H1 (cell line): Measurements from ENCODE around the gene CELF2. TPM values are rescaled to one million over a fixed set of nuclear protein-coding genes. Genes with fewer than 3 reads are reported as not detected.

Experiments
- CTCF ChIA-PET: fragments of 300-600 bp; sonication (Branson Sonifier 250); formaldehyde crosslinking; loops from one replicate; lab custom pipeline; 2021; ENCODE audit not compliant: partially characterized antibody; lab: Charles Lee
- POLR2A ChIA-PET: fragments of 300-600 bp; sonication (Branson Sonifier 250); formaldehyde crosslinking; loops from one replicate; lab custom pipeline; 2021; ENCODE audit warnings: inconsistent platforms; ENCODE audit not compliant: partially characterized antibody; lab: Charles Lee
- DNase-seq, 2 experiments: peaks; one replicate each; pipeline versions ENCODE4 v3.0.0 to v3.0.0-alpha.2; 2010 to 2022; ENCODE audit warnings: low spot score in 2 of 2, low read depth in 1 of 2, mixed read lengths in 1 of 2
- FAIRE-seq: peaks from 2 replicates; lab custom pipeline; 2011; peaks lifted over from hg19 to GRCh38; lab: Jason Lieb, UNC
- H2AFZ ChIP-seq: 2 replicates; pipeline ENCODE4 v1.8.1; 2012; ENCODE audit warnings: low read length, inconsistent platforms
- H2AK5ac ChIP-seq: 2 replicates; pipeline ENCODE4 v1.6.1; 2013; ENCODE audit warnings: low read depth, low read length
- H2BK120ac ChIP-seq: replicated peaks from 2 replicates; pipeline ENCODE3; 2013; ENCODE audit warnings: low read depth, low read length, inconsistent platforms
- H2BK12ac ChIP-seq: 2 replicates; pipeline ENCODE4 v1.6.1; 2013; ENCODE audit warnings: low read depth, low read length
- H2BK15ac ChIP-seq: 2 replicates; pipeline ENCODE4 v1.6.1; 2013; ENCODE audit warnings: low read length
- H2BK20ac ChIP-seq: 2 replicates; pipeline ENCODE4 v1.6.1; 2013; ENCODE audit warnings: low read length
- H2BK5ac ChIP-seq: 2 replicates; pipeline ENCODE4 v1.6.1; 2013; ENCODE audit warnings: low read depth, low read length
- H3K14ac ChIP-seq: 2 replicates; pipeline ENCODE4 v1.6.1; 2013; ENCODE audit warnings: inconsistent platforms; ENCODE audit not compliant: insufficient read length
- H3K18ac ChIP-seq: 2 replicates; pipeline ENCODE4 v1.6.1; 2013; ENCODE audit warnings: low read length; ENCODE audit errors: extremely low read depth
- H3K23ac ChIP-seq: 2 replicates; pipeline ENCODE4 v1.6.1; 2013; ENCODE audit warnings: inconsistent platforms; ENCODE audit not compliant: insufficient read length
- H3K23me2 ChIP-seq: 2 replicates; pipeline ENCODE4 v1.6.1; 2013; ENCODE audit warnings: low read depth, low read length
- H3K27ac ChIP-seq: 2 replicates; pipeline ENCODE4 v1.6.1; 2011; ENCODE audit warnings: low read depth, low read length, inconsistent platforms
- H3K27me3 ChIP-seq, 4 experiments: replicated peaks in 1 of 4; 1 replicate in 1 of 4; 2 replicates in 3 of 4; pipeline versions ENCODE4 v1.6.1 to v1.8.1; 2011 to 2013; ENCODE audit warnings: low read length in 3 of 4, mild to moderate bottlenecking in 3 of 4, inconsistent platforms in 2 of 4, mixed read lengths in 2 of 4, moderate library complexity in 1 of 4; ENCODE audit not compliant: control insufficient read depth in 3 of 4, insufficient read depth in 3 of 4; ENCODE audit errors: extremely low read depth in 1 of 4
- H3K36me3 ChIP-seq, 4 experiments: 2 replicates each; pipeline versions ENCODE4 v1.6.1 to v1.8.1; 2011 to 2013; ENCODE audit warnings: mild to moderate bottlenecking in 4 of 4, low read length in 3 of 4, moderate library complexity in 2 of 4, control low read depth in 1 of 4, inconsistent platforms in 1 of 4; ENCODE audit not compliant: insufficient read depth in 4 of 4, control insufficient read depth in 2 of 4
- H3K4ac ChIP-seq: replicated peaks from 2 replicates; pipeline ENCODE3; 2013; ENCODE audit warnings: low read length, low read depth, mixed read lengths, inconsistent platforms; ENCODE audit not compliant: insufficient read length
- H3K4me1 ChIP-seq, 4 experiments: replicated peaks in 1 of 4; 1 replicate in 1 of 4; 2 replicates in 3 of 4; pipeline versions ENCODE4 v1.6.1 to v1.8.1; 2011 to 2013; ENCODE audit warnings: low read length in 3 of 4, inconsistent platforms in 2 of 4, mixed read lengths in 1 of 4; ENCODE audit not compliant: insufficient read depth in 4 of 4, control insufficient read depth in 3 of 4
- H3K4me2 ChIP-seq, 2 experiments: 2 replicates each; pipeline versions ENCODE4 v1.6.1 to v1.8.1; 2011 to 2013; ENCODE audit warnings: low read depth in 2 of 2, low read length in 2 of 2, control low read depth in 1 of 2, inconsistent platforms in 1 of 2, mild to moderate bottlenecking in 1 of 2; ENCODE audit not compliant: insufficient read depth in 1 of 2
- H3K4me3 ChIP-seq, 4 experiments: fragments of 200-600, 300-600 bp in 1 of 4; sonication (generic), shearing (Covaris generic), sonication (Bioruptor Twin) in 1 of 4; 2 replicates each; pipeline versions ENCODE4 v1.5.1 to v1.8.1; 2011 to 2016; ENCODE audit warnings: low read length in 4 of 4, low read depth in 3 of 4, control low read depth in 2 of 4, inconsistent platforms in 2 of 4, mild to moderate bottlenecking in 2 of 4, mixed read lengths in 1 of 4, moderate library complexity in 1 of 4; ENCODE audit not compliant: insufficient read depth in 2 of 4; ENCODE audit errors: extremely low read depth in 1 of 4
- H3K56ac ChIP-seq: replicated peaks from 2 replicates; pipeline ENCODE3; 2013; ENCODE audit warnings: low read depth, mild to moderate bottlenecking, mixed read lengths, low read length, inconsistent platforms; ENCODE audit not compliant: insufficient read length
- H3K79me1 ChIP-seq: 2 replicates; pipeline ENCODE4 v1.6.1; 2013; ENCODE audit warnings: low read depth, low read length, control low read depth
- H3K79me2 ChIP-seq, 2 experiments: 2 replicates each; pipeline versions ENCODE4 v1.6.1 to v1.8.1; 2012 to 2013; ENCODE audit warnings: low read length in 2 of 2, mild to moderate bottlenecking in 2 of 2, inconsistent platforms in 1 of 2; ENCODE audit not compliant: insufficient read depth in 2 of 2, control insufficient read depth in 1 of 2
- H3K9ac ChIP-seq, 4 experiments: replicated peaks in 1 of 4; 1 replicate in 1 of 4; 2 replicates in 3 of 4; pipeline versions ENCODE4 v1.6.1 to v1.8.1; 2011 to 2013; ENCODE audit warnings: low read depth in 3 of 4, low read length in 3 of 4, control low read depth in 2 of 4, mild to moderate bottlenecking in 2 of 4, moderate library complexity in 2 of 4, inconsistent platforms in 1 of 4; ENCODE audit errors: extremely low read depth in 1 of 4
- H3K9me3 ChIP-seq, 2 experiments: 2 replicates each; pipeline versions ENCODE4 v1.6.1 to v1.8.1; 2012 to 2013; ENCODE audit warnings: mild to moderate bottlenecking in 2 of 2, moderate library complexity in 2 of 2, control low read depth in 1 of 2, inconsistent platforms in 1 of 2, low read depth in 1 of 2, low read length in 1 of 2, mixed read lengths in 1 of 2; ENCODE audit not compliant: insufficient read depth in 2 of 2
- H4K20me1 ChIP-seq, 2 experiments: replicated peaks in 1 of 2; 2 replicates each; pipeline versions ENCODE3 to v1.8.1; 2011 to 2013; ENCODE audit warnings: inconsistent platforms in 2 of 2, low read length in 2 of 2, mild to moderate bottlenecking in 1 of 2; ENCODE audit not compliant: insufficient read depth in 2 of 2, control insufficient read depth in 1 of 2
- H4K5ac ChIP-seq: 2 replicates; pipeline ENCODE4 v1.6.1; 2013; ENCODE audit warnings: low read length, low read depth, mixed read lengths, inconsistent platforms; ENCODE audit not compliant: insufficient read length
- H4K8ac ChIP-seq: 2 replicates; pipeline ENCODE4 v1.8.0; 2013; ENCODE audit warnings: mild to moderate bottlenecking, moderate library complexity, low read length, inconsistent platforms; ENCODE audit not compliant: insufficient read depth; ENCODE audit errors: extremely low read depth
- H4K91ac ChIP-seq: replicated peaks from 2 replicates; pipeline ENCODE3; 2013; ENCODE audit warnings: low read length, mixed read lengths, inconsistent platforms; ENCODE audit not compliant: insufficient read length
- CBX8 ChIP-seq: fragments of 300-800, 300-1000 bp; sonication (generic); IDR thresholded peaks from 2 replicates; pipeline ENCODE4 v1.7.1; 2016; ENCODE audit warnings: low read depth, low read length, borderline replicate concordance
- EGR1 ChIP-seq: IDR thresholded peaks from 2 replicates; pipeline ENCODE4 v1.6.1; 2011; ENCODE audit warnings: low read depth, low read length, borderline replicate concordance
- EP300 ChIP-seq, 2 experiments: IDR thresholded peaks; 1 replicate in 1 of 2; 2 replicates in 1 of 2; pipeline ENCODE4 v1.6.1; 2011 to 2012; ENCODE audit warnings: low read depth in 2 of 2, low read length in 2 of 2, mild to moderate bottlenecking in 2 of 2, borderline replicate concordance in 1 of 2, inconsistent platforms in 1 of 2, moderate library complexity in 1 of 2
- FOSL1 ChIP-seq: IDR thresholded peaks from 2 replicates; pipeline ENCODE4 v1.6.1; 2011; ENCODE audit warnings: mild to moderate bottlenecking, low read depth, low read length, moderate library complexity; ENCODE audit not compliant: insufficient read depth
- GTF2F1 ChIP-seq: IDR thresholded peaks from 2 replicates; pipeline ENCODE4 v1.6.1; 2012; ENCODE audit warnings: low read depth, low read length, improper control_type of control experiment, borderline replicate concordance
- JUN ChIP-seq: IDR thresholded peaks from 2 replicates; pipeline ENCODE4 v1.6.1; 2011; ENCODE audit warnings: low read depth, mild to moderate bottlenecking, improper control_type of control experiment, low read length
- MAFK ChIP-seq: IDR thresholded peaks from 2 replicates; pipeline ENCODE4 v1.6.1; 2012; ENCODE audit warnings: low read depth, mild to moderate bottlenecking, improper control_type of control experiment, low read length
- NANOG ChIP-seq: IDR thresholded peaks from 2 replicates; pipeline ENCODE4 v1.6.1; 2011; ENCODE audit warnings: low read length, low read depth, mild to moderate bottlenecking, inconsistent platforms; ENCODE audit not compliant: insufficient read depth, poor library complexity, severe bottlenecking
- POLR2A ChIP-seq, 2 experiments: IDR thresholded peaks; 1 replicate in 1 of 2; 2 replicates in 1 of 2; pipeline ENCODE4 v1.6.1; 2011; ENCODE audit warnings: low read depth in 2 of 2, low read length in 2 of 2, mild to moderate bottlenecking in 2 of 2; ENCODE audit errors: control extremely low read depth in 1 of 2
- POLR2AphosphoS5 ChIP-seq: IDR thresholded peaks from 2 replicates; pipeline ENCODE4 v1.6.1; 2011; ENCODE audit warnings: low read depth, low read length
- RNF2 ChIP-seq: fragments of 200-900, 300-1000 bp; sonication (generic); IDR thresholded peaks from 2 replicates; pipeline ENCODE4 v1.7.1; 2016; ENCODE audit warnings: borderline replicate concordance, low read depth, mild to moderate bottlenecking, antibody characterized with exemption, low read length; ENCODE audit not compliant: poor library complexity, severe bottlenecking; ENCODE audit errors: missing control alignments
- TAF7 ChIP-seq: optimal IDR thresholded peaks from 2 replicates; pipeline ENCODE3; 2011; ENCODE audit warnings: low read depth, mild to moderate bottlenecking, inconsistent platforms, low read length, moderate library complexity, borderline replicate concordance
- TBP ChIP-seq: IDR thresholded peaks from 2 replicates; pipeline ENCODE4 v1.6.1; 2011; ENCODE audit warnings: low read depth, low read length, improper control_type of control experiment
- ZNF274 ChIP-seq: IDR thresholded peaks from 2 replicates; pipeline ENCODE4 v1.7.0; 2012; ENCODE audit warnings: low read length, borderline replicate concordance; ENCODE audit errors: extremely low read depth
- WGBS, 2 experiments: shearing (Covaris generic) in 1 of 2; methylation state at CpG; one replicate each; pipeline versions ENCODE4 v1.1.6 to v1.1.7; 2013 to 2015; ENCODE audit warnings: low lambda C conversion rate in 2 of 2, mixed read lengths in 2 of 2, inconsistent platforms in 1 of 2, low coverage in 1 of 2, missing lambda C conversion rate in 1 of 2; ENCODE audit not compliant: insufficient replicate concordance in 2 of 2, insufficient coverage in 1 of 2, insufficient read length in 1 of 2; ENCODE audit errors: extremely low coverage in 1 of 2, missing lambda C conversion rate in 1 of 2; 5-methylcytosine and 5-hydroxymethylcytosine counted together
- polyA plus RNA-seq, 7 experiments: library from polyadenylated mRNA; depleted of rRNA in 3 of 7; stranded (reverse) in 5 of 7; unstranded in 2 of 7; fragments of >200 nt in 5 of 7; fragments of 200-250 nt in 2 of 7; gene quantifications; 1 replicate in 5 of 7; 2 replicates in 1 of 7; 4 replicates in 1 of 7; pipeline versions ENCODE4 v1.2.1 to v1.2.3, GENCODE V29; 2011 to 2013; ENCODE audit warnings: missing spikeins in 2 of 7, mixed read lengths in 2 of 7
- total RNA-seq: library from RNA; stranded (reverse); fragmentation: NEBNext Ultra II Directional; extraction: Animal tissue kit (Norgen Biotek cat#: 25700); gene quantifications from 2 replicates; pipeline ENCODE4 v1.2.1, GENCODE V29; 2021

The CELF2 gene
- total and polyA plus RNA-seq, 2 of the 8 experiments (the other 6 are each of a cell fraction or from before 2014, with no cell fraction given), result 18.3 to 22.7 TPM

GRCh38 chr10:11325817-11326216 lies 308.1 kb downstream of the CELF2 start:
- no peak overlapping the region for H2BK12ac ChIP-seq
- H3K56ac ChIP-seq, result no peak overlapping the region
- H2AK5ac ChIP-seq, result no peak overlapping the region
- H2BK5ac ChIP-seq, result no peak overlapping the region
- no peaks in the 10 kb centered on the region for H3K79me2 ChIP-seq
- no peak overlapping the region for H2BK20ac ChIP-seq
- FAIRE-seq (no peak), DNase-seq (no peak)
- no peak overlapping the region for H3K9ac ChIP-seq
- H4K91ac ChIP-seq, result no peak overlapping the region
- H3K36me3 ChIP-seq, result 0 out of 8 replicates have a peak, but pooled peaks cover 0 to 3% (median 0%) of the 10 kb centered on the region in 4 experiments
- H3K14ac ChIP-seq, result no peak overlapping the region
- POLR2A ChIA-PET, result no interaction called here
- no peak overlapping the region for H2BK15ac ChIP-seq
- no peaks in the 10 kb centered on the region for H3K23me2 ChIP-seq
- H3K9me3 ChIP-seq, result no peaks in the 10 kb centered on the region
- 89% methylated on average over 2 of the region's 2 CpGs; no CpG with 5 or more reads in 1 of the 2 experiments for WGBS, 2 experiments
- H3K4me1 ChIP-seq, result peaks cover 2 to 16% (median 5%) of the 10 kb centered on the region in 4 experiments; a peak in 6 of 7 replicates
- no peak overlapping the region for H3K27ac ChIP-seq
- H3K79me1 ChIP-seq, result no peaks in the 10 kb centered on the region; the same call in 1 of the 2 replicates
- no peak overlapping the region for H4K8ac ChIP-seq
- H3K18ac ChIP-seq, result no peak overlapping the region
- H3K4ac ChIP-seq, result no peak overlapping the region
- no peak overlapping the region for H2BK120ac ChIP-seq
- H3K4me2 ChIP-seq, result no peak overlapping the region
- H4K20me1 ChIP-seq, result no peaks in the 10 kb centered on the region
- CTCF ChIA-PET, result interaction anchor here (0.5 kb wide), 1 partner anchor 21 kb away, joined by 3 read pairs; no protein-coding TSS in a partner anchor
- H3K27me3 ChIP-seq, result no peaks in the 10 kb centered on the region
- no peak overlapping the region for H4K5ac ChIP-seq
- no peak overlapping the region for H3K23ac ChIP-seq
- no peak overlapping the region for H3K4me3 ChIP-seq
- no peak overlapping the region for H2AFZ ChIP-seq
- no peak for TF ChIP-seq FOSL1
- TF ChIP-seq EGR1, result no peak
- no peak for TF ChIP-seq JUN
- TF ChIP-seq NANOG, result no peak
- TF ChIP-seq GTF2F1, result no peak
- TF ChIP-seq POLR2A (IDR thresholded peaks at IDR 0.05; ENCODE audit: control extremely low read depth in 1 of 2, low read depth in 2 of 2, low read length in 2 of 2), result no peak
- TF ChIP-seq POLR2AphosphoS5, result no peak
- TF ChIP-seq EP300 (IDR thresholded peaks at IDR 0.05; ENCODE audit: borderline replicate concordance in 1 of 2, low read depth in 2 of 2, low read length in 2 of 2), result no peak
- no peak for TF ChIP-seq CBX8
- no peak for TF ChIP-seq ZNF274
- no peak for TF ChIP-seq TAF7
- no peak for TF ChIP-seq TBP
- TF ChIP-seq RNF2, result no peak
- no peak for TF ChIP-seq MAFK
